Measurements from ENCODE around the gene ACCSL.

The ACCSL gene

GRCh38 chr11:44047931-44048431 lies at the start of gene ACCSL:
TSS of gene ACCSL (plus strand) at chr11:44047981. CDS start at chr11:44048037, 56 bp downstream.
- no peak for DNase-seq (ENCODE audit: low read depth)

DNA sequence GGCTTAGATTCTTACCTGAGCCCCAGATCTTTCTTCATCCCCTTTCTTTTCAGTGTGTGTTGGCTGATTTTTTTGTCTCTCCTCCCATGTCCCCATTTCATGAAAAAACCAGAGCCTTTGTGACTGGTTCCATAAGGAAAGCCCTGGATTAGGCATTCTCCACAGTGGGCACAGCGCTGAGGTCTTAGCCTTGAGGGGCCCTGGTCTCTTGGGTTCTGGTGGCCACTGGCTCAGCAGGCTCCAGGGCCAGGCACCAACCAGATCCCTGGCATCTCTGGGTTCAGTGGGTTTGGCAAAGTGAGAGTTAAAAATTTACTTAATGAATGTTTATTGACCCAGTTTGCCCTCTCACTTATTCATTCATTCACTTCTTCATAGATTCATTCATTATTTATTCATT lies 49.5 kb upstream of the ACCSL start:
- DNase-seq (ENCODE audit: low read depth), result no peak

GRCh38 chr11:44000731-44001130 lies 47.0 kb upstream of the ACCSL start:
- DNase-seq (ENCODE audit: low read depth), result no peak

- no peak for DNase-seq (ENCODE audit: low read depth)
Observed at GRCh38 chr11:44002191-44003093, 45.3 kb upstream of the ACCSL start.

DNA sequence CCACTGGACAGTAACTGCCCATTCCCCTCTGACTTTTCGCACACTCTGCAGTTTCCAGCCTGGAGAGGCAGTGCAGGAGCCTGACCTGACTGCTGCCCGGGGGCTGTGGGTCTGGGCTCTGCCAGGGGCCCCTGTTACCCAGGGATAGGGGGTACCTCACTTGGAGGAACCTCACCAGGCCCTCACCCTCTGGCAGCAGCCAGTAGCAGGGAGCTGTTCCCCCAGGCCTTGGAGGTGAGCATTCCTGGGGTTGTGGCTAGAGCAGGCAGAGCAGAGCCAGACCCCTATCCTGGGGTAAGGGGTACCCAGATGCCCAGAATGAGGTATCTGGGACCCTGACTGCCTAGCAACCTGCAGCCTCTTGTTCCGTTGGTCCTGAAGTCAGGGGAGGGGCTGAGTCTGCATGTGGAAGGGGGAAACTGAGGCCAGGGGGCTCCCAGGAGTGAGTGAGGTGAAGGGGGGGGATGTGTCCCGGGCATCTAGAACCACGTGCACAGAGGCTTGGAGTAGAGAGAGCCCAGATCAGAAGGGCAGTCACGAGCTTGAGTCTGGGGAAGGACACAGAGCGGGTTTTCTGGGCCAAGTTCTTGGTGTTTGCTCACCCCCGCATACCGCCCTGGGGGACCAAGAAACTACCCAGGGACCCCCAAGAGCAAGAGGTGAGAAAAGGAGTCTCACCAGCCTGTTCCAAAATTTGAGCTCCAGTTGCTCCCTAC lies 43.9 kb upstream of the ACCSL start:
- no peak for DNase-seq (ENCODE audit: low read depth)

GRCh38 chr11:44004452-44005062 lies 43.2 kb upstream of the ACCSL start:
- no peak for DNase-seq (ENCODE audit: low read depth)

DNA sequence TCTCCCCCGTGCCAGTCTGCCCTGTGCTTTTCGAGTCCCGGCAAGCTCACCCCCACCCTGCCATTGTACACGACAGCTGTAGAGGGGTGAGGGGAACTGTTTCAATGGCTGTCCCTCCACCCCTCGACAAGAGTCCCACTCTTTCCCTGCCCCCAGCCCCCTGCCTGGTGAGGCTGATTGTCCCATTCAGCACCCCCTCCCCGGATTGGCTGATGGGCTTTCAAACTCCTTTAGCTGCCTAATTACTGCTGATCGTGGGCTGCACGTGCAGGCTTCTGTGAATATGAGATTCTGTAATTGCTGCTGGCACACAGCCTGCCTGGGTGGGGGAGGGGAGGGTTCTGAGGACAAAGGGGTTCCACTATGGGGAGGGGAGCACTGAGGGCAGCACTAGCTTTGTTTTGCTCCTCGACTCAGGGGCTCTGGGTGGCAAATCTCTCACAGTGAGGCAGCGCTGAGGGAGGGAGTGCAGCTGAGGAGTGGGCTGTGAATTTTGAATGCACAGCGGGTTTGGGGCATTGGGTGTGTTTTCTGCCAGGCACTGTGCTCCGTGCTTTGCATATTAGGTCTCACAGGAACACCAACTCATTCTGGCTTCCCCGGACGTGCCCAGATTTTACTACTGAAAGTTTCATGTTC lies 42.6 kb upstream of the ACCSL start:
- no peak for DNase-seq (ENCODE audit: low read depth)

DNA sequence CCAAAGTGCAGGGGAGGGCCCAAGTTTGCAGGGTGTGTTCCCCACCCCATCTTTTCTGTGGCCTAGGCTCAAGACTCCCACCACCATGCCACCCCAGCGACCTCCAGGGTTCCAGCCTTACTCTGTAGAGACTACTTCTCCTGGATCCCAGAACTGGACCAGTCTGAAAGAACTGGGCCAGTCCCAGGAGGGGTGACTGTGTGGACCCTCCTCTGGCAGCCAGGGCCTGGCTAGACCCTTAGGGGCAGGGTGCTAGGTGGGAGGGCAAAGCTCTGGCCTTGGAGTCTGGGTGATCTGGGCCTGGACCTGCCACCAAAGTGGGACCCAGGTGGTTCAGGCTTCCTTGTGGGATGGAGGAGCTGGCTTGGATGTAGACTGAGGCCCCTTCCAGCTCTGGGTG lies 41.8 kb upstream of the ACCSL start:
- no peak for DNase-seq (ENCODE audit: low read depth)

DNA sequence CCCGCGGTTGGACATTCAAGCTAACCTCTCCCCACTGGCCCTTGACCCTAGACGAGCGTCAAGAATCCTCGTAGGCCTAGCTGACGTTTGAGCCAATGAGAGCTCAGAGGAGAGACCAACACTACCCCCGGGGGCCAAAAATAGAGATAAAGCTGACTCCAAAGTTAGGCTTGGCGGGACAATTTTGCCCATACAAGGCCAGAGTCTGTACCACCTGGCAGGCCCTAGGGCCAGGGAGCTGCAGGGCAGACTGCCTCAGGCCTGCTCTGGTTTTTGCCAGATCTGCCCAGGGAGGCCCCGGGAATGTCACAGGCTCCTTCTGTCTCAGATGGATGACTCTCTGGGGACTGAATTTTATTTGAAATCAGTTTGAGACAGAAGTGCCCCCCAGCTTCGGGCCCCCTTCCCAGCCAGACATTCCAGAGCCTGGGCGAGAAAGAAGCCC lies 40.8 kb upstream of the ACCSL start:
- no peak for DNase-seq (ENCODE audit: low read depth)

- no peak for DNase-seq (ENCODE audit: low read depth)
Observed at GRCh38 chr11:44007481-44008087, 40.2 kb upstream of the ACCSL start.

GRCh38 chr11:44008088-44008501 lies 39.7 kb upstream of the ACCSL start:
- DNase-seq (ENCODE audit: low read depth), result no peak

GRCh38 chr11:44008698-44009097 lies 39.1 kb upstream of the ACCSL start:
- DNase-seq (ENCODE audit: low read depth), result no peak

- DNase-seq (ENCODE audit: low read depth), result no peak
Observed at GRCh38 chr11:44010789-44011251, 37.0 kb upstream of the ACCSL start.

DNA sequence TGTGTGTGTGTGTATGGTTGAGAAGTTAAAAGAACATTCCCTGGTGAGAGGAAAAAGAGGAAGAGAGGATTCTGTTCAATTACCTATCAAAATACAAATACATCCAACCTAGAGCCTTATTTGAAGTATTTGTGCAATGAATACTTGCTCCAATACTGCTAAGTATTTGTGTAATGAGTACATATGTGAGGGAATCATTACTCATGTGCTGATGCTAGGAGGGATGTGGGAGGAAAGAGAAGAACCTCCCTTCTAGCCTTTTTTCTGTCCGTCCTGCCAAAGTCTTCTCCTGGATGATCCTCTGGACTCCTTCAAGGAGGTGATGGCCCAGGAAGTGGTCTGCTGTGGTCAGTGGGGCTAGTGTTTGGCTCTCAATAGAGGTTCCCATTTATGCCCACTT lies 36.0 kb upstream of the ACCSL start:
- DNase-seq (ENCODE audit: low read depth), result no peak

DNA sequence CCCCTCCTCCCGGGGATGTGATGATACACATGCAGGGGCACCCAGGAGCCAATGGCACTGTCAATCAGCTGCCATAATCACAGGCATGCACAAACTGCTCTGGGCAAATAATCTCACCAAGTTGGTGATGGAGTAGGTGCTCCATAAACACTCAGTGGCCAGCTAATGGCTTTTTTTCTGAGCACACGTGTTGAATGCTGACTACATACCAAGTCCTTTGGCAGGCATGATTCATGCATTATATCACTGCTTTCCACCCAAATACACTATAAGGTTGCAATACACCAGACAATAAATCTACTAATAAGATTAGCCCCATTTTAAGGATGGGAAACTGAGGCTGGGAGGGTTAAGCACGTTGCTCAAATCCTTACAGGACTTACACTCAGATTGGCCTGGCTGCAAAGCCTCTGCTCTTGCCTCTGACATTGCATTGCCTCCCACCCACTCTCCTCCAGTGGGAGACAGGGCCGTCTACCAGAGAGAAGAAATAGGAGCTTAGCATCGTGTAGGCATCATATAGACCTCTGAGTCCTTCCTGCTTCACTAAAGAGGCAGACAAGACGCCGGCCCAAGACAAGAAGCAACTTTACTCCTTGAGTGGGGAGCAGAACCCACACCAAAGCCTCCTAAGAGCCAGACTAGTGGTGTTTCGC lies 32.7 kb upstream of the ACCSL start:
- no peak for DNase-seq (ENCODE audit: low read depth)

DNA sequence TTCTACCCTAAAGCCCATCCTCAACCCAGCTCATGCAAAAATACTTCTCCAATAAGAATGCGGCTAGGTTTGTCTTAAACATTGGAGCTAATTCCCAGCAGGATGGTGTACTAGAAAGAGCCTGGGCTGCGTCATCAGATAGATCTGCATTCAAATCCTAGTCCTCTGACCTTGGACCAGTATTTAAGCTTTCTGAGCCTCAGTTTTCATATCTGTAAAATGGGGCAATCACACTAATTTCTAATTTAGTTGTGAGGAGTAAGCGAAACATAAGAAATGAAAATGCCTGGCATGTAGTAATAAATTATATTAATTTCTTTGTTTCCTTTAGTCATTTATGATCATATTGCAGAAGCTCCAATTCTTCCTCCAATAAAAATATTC lies 32.2 kb upstream of the ACCSL start:
- DNase-seq (ENCODE audit: low read depth), result no peak

- DNase-seq (ENCODE audit: low read depth), result peak; percentile 58
Observed at GRCh38 chr11:44016131-44016530, 31.6 kb upstream of the ACCSL start.

- DNase-seq (ENCODE audit: low read depth), result no peak
Observed at GRCh38 chr11:44016546-44017442, 31.0 kb upstream of the ACCSL start.

DNA sequence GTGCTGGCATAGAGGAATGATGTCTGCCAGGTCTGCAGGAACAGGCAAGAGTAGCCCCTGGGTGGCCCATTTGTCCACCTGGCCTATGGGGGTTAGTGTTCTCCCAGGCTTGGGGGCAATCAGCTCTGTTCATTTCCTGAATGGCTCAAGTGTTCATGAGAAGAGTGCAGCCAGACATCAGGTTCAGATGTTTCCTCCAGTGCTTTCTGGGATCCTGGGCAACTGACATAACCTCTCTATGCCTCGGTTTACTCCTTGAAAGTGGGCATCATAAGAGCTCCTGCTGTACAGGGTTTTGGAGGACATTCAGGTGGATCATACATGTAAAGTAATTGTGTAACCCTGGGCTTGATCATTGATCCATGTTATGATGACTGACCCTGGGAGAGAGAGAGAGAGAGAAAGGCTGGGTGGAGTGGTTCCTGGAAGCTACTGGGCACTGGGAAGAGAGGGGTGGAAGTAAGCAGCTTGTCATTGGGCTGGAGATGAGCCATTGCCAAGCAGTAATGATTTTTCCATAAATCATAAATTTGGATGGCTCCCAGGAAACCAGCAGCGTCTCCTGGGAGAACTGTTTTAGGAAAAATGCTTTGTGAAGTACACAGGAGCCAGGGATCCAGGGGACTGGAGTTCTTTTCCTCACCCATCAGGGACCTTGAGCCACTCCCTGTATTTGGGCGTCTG lies 30.2 kb upstream of the ACCSL start:
- DNase-seq (ENCODE audit: low read depth), result no peak
